Measurements from ENCODE around the gene ALDOB. TPM values are rescaled to one million over a fixed set of nuclear protein-coding genes. Genes with fewer than 3 reads are reported as not detected.

The ALDOB gene
- polyA plus RNA-seq: not detected

DNA sequence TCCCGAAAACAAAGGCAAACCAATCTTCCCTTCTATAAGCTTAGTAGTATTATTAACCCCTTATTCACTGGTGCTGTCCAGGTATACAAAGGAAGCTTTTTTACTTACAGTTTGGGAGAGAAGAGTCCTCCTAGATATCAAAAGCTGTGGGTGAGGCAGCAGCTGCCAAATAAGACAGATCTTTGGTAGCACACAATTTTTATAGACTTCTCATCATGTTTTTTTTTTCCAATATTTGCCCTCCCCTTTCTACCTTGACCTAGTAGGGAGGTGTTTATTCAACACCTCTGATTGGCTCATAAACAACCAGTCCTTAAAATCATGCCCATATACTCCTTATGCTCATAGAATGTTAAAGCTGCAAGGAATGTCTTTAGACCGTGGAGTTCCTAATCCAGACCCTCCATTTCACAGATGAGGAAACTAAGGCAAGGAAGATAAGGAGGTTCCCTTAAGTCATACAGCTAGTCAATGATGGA is at the start of gene ALDOB:
ALDOB (minus strand) TSS at position 174 of the 479 bp plus-strand sequence. CDS start 4,887 bp downstream, outside the sequence.
- Mint-ChIP-seq H3K4me1 (no peaks in the 10 kb centered on the region), H3K27me3 (ENCODE audit: low read depth in 3 of 3) (peaks cover 0 to 2% (median 0%) of the 10 kb centered on the region in 3 donors), H3K36me3 (no peaks in the 10 kb centered on the region), H3K27ac (no peak within 1 kb of the TSS), H3K9me3 (no peaks in the 10 kb centered on the region), H3K4me3 (no peak within 1 kb of the TSS)
- DNase-seq: no peak

DNA sequence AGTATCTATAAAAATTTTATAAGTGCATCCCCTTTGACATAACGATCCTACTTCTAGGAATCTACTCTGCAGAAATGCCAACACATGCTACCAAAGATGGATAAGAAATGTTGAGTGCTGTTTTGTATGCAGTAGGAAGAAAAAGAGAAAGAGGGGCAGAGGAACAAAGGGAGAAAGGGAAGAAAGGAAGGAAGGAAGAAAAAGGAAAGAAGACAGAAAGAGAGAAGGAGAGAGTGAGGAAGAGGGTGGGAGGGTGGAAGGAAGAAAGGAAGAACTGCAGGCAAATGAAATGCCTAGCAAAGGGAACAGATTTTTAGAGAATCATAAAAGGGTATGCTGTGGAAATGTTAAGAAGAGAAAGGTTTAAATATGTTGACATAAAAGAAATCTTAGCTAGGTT is 48.5 kb upstream of the ALDOB start:
- no peak overlapping the region for H3K27ac Mint-ChIP-seq
- H3K4me3 Mint-ChIP-seq: no peak overlapping the region
- H3K36me3 Mint-ChIP-seq: no peaks in the 10 kb centered on the region
- DNase-seq: no peak
- H3K9me3 Mint-ChIP-seq: peaks cover 0 to 7% (median 0%) of the 10 kb centered on the region in 6 donors
- H3K27me3 Mint-ChIP-seq (ENCODE audit: low read depth in 3 of 3): peaks cover 2 to 24% (median 9%) of the 10 kb centered on the region in 3 donors
- H3K4me1 Mint-ChIP-seq: no peaks in the 10 kb centered on the region

DNA sequence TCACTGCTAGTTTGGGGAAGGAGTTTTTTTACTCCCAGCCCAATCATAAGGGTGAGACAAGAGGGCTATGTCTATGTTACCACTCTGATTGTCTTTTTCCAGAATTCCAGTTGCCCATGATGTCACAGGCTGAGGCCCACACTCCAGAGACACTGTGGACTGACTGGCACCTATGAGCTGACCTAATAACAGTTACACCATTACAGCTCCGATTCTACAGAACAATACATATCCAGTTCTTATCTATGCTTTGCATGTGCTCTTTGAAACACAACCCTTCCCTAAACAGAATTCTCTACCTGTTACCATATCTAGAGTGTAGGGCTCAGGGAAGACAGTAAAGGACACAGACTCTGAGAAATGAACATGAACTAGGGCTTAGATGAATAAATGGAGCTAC is 45.7 kb upstream of the ALDOB start:
- no peak overlapping the region for H3K4me3 Mint-ChIP-seq
- no peaks in the 10 kb centered on the region for H3K4me1 Mint-ChIP-seq
- peaks cover 0 to 3% (median 0%) of the 10 kb centered on the region in 6 donors for H3K9me3 Mint-ChIP-seq
- H3K27ac Mint-ChIP-seq: no peak overlapping the region
- no peak for DNase-seq
- peaks cover 4 to 12% (median 8%) of the 10 kb centered on the region in 3 donors for H3K27me3 Mint-ChIP-seq (ENCODE audit: low read depth in 3 of 3)
- no peaks in the 10 kb centered on the region for H3K36me3 Mint-ChIP-seq

- Mint-ChIP-seq H3K27ac (no peak overlapping the region), H3K36me3 (no peaks in the 10 kb centered on the region), H3K27me3 (ENCODE audit: low read depth in 3 of 3) (peaks cover 4 to 10% (median 5%) of the 10 kb centered on the region in 3 donors), H3K4me1 (no peaks in the 10 kb centered on the region), H3K4me3 (no peak overlapping the region), H3K9me3 (peaks cover 0 to 3% (median 0%) of the 10 kb centered on the region in 6 donors)
- DNase-seq: no peak
These were observed 44.8 kb upstream of the ALDOB start for GRCh38 chr9:101480386-101480785.

- DNase-seq: no peak
- H3K4me1 Mint-ChIP-seq: no peaks in the 10 kb centered on the region
- H3K9me3 Mint-ChIP-seq: peaks cover 0 to 3% (median 0%) of the 10 kb centered on the region in 6 donors
- peaks cover 3 to 10% (median 4%) of the 10 kb centered on the region in 3 donors for H3K27me3 Mint-ChIP-seq (ENCODE audit: low read depth in 3 of 3)
- H3K4me3 Mint-ChIP-seq: no peak overlapping the region
- no peak overlapping the region for H3K27ac Mint-ChIP-seq
- H3K36me3 Mint-ChIP-seq: no peaks in the 10 kb centered on the region
These were observed 43.9 kb upstream of the ALDOB start for GRCh38 chr9:101479338-101480030.

- H3K27me3 Mint-ChIP-seq (ENCODE audit: low read depth in 3 of 3): peaks cover 2 to 8% (median 3%) of the 10 kb centered on the region in 3 donors
- H3K4me1 Mint-ChIP-seq: no peaks in the 10 kb centered on the region
- peaks cover 0 to 3% (median 0%) of the 10 kb centered on the region in 6 donors for H3K9me3 Mint-ChIP-seq
- no peak for DNase-seq
- H3K36me3 Mint-ChIP-seq: no peaks in the 10 kb centered on the region
- no peak overlapping the region for H3K4me3 Mint-ChIP-seq
- H3K27ac Mint-ChIP-seq: no peak overlapping the region
These were observed 43.3 kb upstream of the ALDOB start for GRCh38 chr9:101478906-101479305.

DNA sequence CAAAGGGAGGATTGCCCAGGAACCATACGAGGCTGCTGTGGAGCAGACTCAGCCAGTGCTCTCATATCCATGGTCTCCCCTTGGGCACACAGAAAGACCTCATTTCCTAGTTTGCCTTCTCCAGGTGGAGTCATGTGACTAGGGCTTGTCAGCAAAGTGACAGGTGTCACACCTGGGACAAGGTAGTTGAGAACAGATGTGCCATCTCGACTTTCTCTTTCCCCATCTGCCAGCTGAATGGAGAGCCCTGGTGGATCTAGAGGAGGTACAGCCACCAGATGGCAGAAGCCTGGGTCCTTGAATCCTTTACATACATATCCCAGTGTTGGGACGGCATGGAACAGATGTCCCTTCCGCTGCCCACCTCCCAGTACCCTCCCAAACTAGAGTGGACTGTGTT is 42.9 kb upstream of the ALDOB start:
- H3K9me3 Mint-ChIP-seq: peaks cover 0 to 3% (median 0%) of the 10 kb centered on the region in 6 donors
- H3K27ac Mint-ChIP-seq: no peak overlapping the region
- H3K27me3 Mint-ChIP-seq (ENCODE audit: low read depth in 3 of 3): peaks cover 2 to 8% (median 3%) of the 10 kb centered on the region in 3 donors
- DNase-seq: no peak
- no peak overlapping the region for H3K4me3 Mint-ChIP-seq
- no peaks in the 10 kb centered on the region for H3K36me3 Mint-ChIP-seq
- no peaks in the 10 kb centered on the region for H3K4me1 Mint-ChIP-seq

DNA sequence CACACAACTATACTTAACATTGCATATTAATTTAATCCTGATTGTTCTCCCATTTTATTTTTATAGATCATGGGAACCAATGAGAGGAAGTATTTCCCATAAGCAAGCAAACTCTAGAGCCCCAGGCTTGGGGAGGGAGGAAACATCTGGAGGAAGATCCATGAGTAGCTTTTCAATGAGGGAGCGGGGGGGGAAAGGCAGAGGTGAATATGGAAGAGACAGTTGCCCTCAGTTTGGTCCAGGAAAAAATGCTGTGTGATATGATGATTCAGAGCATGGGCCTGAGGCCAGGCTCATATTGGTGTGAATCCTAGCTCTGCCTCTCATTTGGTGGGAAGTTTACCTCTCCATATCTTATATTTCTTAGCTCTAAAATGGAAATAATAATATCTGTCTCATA is 42.2 kb upstream of the ALDOB start:
- Mint-ChIP-seq H3K4me3 (no peak overlapping the region), H3K36me3 (no peaks in the 10 kb centered on the region), H3K4me1 (no peaks in the 10 kb centered on the region), H3K27ac (no peak overlapping the region), H3K9me3 (peaks cover 0 to 3% (median 0%) of the 10 kb centered on the region in 6 donors), H3K27me3 (ENCODE audit: low read depth in 3 of 3) (peaks cover 2 to 6% (median 3%) of the 10 kb centered on the region in 3 donors)
- no peak for DNase-seq

DNA sequence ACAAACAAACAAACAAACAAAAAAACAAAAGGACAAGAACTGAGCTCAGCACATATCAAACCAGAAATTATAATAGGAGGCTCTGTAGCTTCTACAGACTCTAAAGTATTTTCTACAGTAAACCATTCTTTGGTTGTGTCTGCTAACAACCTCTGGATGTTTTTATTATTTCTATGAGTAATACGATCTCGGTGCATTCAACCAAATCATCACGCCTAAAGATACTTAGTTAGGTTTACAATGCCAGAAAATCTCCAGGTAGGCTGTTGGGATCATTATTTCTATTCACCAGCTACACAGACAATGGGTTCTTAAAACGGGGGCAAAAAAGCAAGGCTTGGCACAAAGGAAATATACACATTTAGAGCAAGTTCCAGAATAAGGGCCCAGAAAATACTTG is 41.6 kb upstream of the ALDOB start:
- H3K9me3 Mint-ChIP-seq: peaks cover 0 to 3% (median 0%) of the 10 kb centered on the region in 6 donors
- H3K27me3 Mint-ChIP-seq (ENCODE audit: low read depth in 3 of 3): peaks cover 2 to 6% (median 3%) of the 10 kb centered on the region in 3 donors
- H3K27ac Mint-ChIP-seq: no peak overlapping the region
- H3K36me3 Mint-ChIP-seq: no peaks in the 10 kb centered on the region
- DNase-seq: no peak
- no peaks in the 10 kb centered on the region for H3K4me1 Mint-ChIP-seq
- no peak overlapping the region for H3K4me3 Mint-ChIP-seq

DNA sequence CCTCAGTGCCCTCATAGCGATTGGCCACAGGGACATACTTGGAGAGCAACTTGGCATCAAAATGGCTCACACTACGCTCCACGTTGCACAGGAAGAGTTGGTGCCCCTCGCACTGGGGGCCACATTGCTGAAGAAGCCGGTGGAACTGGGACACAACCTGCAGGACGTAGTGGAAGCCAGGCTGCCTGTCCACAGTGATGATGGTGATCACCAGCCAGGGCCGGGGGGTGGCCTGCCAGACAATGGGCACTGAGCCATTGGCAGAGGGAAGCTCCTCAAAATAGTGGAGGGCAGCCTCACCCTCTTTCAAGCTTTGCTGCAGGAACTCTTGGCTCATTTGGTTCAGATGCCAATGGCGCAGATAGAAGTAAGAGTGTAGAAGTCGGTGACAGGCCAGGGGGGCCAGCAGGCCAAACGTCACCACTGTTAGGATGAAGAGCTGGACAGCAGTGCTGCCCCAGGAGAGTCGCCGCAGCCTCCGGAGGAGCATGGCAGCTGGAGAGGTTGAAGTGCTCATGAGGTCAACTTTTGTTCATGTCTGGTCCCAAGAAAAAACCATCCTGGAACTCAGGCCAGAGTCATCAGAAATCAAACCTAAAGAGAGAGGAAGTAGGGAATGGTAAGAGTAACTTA is 41.1 kb upstream of the ALDOB start:
- H3K4me3 Mint-ChIP-seq: no peak overlapping the region
- no peaks in the 10 kb centered on the region for H3K36me3 Mint-ChIP-seq
- peaks cover 0 to 3% (median 0%) of the 10 kb centered on the region in 6 donors for H3K9me3 Mint-ChIP-seq
- H3K4me1 Mint-ChIP-seq: no peaks in the 10 kb centered on the region
- H3K27me3 Mint-ChIP-seq (ENCODE audit: low read depth in 3 of 3): peaks cover 2 to 6% (median 3%) of the 10 kb centered on the region in 3 donors
- no peak for DNase-seq
- no peak overlapping the region for H3K27ac Mint-ChIP-seq

GRCh38 chr9:101472891-101473290 is 37.3 kb upstream of the ALDOB start:
- Mint-ChIP-seq H3K36me3 (no peaks in the 10 kb centered on the region), H3K27me3 (ENCODE audit: low read depth in 3 of 3) (peaks cover 0 to 5% (median 2%) of the 10 kb centered on the region in 3 donors), H3K9me3 (no peaks in the 10 kb centered on the region), H3K27ac (no peak overlapping the region), H3K4me3 (no peak overlapping the region), H3K4me1 (no peaks in the 10 kb centered on the region)
- DNase-seq: no peak

DNA sequence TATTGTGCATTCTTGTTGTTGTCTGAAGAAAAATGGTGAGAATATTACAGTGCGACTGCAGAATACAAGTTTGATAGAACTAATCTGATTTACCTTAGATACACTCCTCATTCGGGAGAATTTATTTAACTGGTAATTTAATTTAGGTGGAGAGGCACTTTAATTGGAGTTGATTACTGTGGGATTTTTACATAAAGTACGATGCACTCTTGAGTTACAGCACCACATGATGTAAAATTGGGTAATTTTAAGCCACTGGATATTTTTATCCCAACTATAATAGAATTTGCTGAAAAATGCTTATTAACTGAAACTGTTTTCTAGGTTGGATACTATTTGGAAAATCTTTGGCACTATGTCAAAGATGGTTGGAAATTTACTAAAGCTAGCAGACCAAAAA is 35.4 kb upstream of the ALDOB start:
- Mint-ChIP-seq H3K36me3 (no peaks in the 10 kb centered on the region), H3K4me1 (no peaks in the 10 kb centered on the region), H3K27ac (no peak overlapping the region), H3K27me3 (ENCODE audit: low read depth in 3 of 3) (peaks cover 0 to 2% (median 2%) of the 10 kb centered on the region in 3 donors), H3K9me3 (peaks cover 0 to 2% (median 0%) of the 10 kb centered on the region in 6 donors), H3K4me3 (no peak overlapping the region)
- no peak for DNase-seq

DNA sequence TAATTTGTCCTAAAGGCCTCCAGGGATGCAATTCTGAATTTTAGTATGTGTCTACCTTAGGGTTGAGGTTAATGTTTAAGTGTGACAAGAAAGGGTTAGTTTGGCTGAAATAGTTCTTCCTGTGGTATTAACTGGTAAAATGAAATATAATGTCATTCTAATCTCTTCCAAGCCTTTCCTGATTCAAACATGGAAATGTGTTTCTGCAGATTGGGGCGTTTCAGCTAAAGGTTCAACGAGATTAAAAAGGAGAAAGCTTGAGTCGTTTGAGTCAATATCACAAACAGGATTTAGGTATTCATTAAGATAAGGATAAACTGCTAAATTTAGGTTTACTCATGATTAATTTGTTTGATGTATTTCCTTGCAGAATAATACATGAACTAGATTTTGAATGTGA is 34.4 kb upstream of the ALDOB start:
- Mint-ChIP-seq H3K4me1 (no peaks in the 10 kb centered on the region), H3K9me3 (peaks cover 0 to 2% (median 0%) of the 10 kb centered on the region in 6 donors), H3K27ac (no peak overlapping the region), H3K36me3 (no peaks in the 10 kb centered on the region), H3K27me3 (ENCODE audit: low read depth in 3 of 3) (peaks cover 0 to 3% (median 2%) of the 10 kb centered on the region in 3 donors), H3K4me3 (no peak overlapping the region)
- no peak for DNase-seq

DNA sequence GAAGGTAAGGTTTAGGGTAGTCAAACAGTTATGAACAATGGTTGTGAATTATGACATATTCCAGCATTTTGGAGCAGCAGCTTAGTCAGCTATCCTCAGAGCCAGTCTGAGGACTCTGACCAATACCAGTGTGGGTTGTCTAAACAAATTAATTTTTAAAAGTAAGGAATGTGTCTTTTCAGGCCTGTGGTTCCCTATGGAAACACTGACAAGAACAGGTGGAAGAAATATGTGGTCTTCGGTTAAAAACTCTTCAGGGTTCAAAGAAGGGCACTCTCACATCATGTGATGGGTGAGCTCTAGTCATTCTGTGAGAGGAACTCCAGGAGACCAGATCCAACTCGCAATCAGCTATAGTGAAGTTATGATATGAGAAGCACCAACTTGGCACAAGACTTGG is 33.5 kb upstream of the ALDOB start:
- Mint-ChIP-seq H3K4me3 (no peak overlapping the region), H3K9me3 (peaks cover 0 to 4% (median 0%) of the 10 kb centered on the region in 6 donors), H3K27ac (no peak overlapping the region), H3K27me3 (ENCODE audit: low read depth in 3 of 3) (peaks cover 0 to 9% (median 2%) of the 10 kb centered on the region in 3 donors), H3K36me3 (no peaks in the 10 kb centered on the region), H3K4me1 (no peaks in the 10 kb centered on the region)
- no peak for DNase-seq

Measured in immature natural killer cell (primary cell).